Ishikawa (cell line): ENCODE measurements around the gene SLC27A1.

Experiments
- CEBPB ChIP-seq: IDR thresholded peaks from 2 replicates; pipeline ENCODE4 v1.6.1; 2012
- CREB1 ChIP-seq: IDR thresholded peaks from 2 replicates; pipeline ENCODE4 v1.6.1; 2012; ENCODE audit warnings: low read depth
- EGR1 ChIP-seq: IDR thresholded peaks from 2 replicates; pipeline ENCODE4 v1.6.1; 2012
- EP300 ChIP-seq: IDR thresholded peaks from 2 replicates; pipeline ENCODE4 v1.6.1; 2012; ENCODE audit warnings: borderline replicate concordance
- NFIC ChIP-seq: IDR thresholded peaks from 2 replicates; pipeline ENCODE4 v1.6.1; 2012
- RAD21 ChIP-seq: IDR thresholded peaks from 2 replicates; pipeline ENCODE4 v1.6.1; 2012; ENCODE audit warnings: low read depth
- TAF1 ChIP-seq: IDR thresholded peaks from 2 replicates; pipeline ENCODE4 v1.6.1; 2012; ENCODE audit warnings: low read depth, mild to moderate bottlenecking
- TCF12 ChIP-seq: IDR thresholded peaks from 2 replicates; pipeline ENCODE4 v1.6.1; 2012; ENCODE audit warnings: low read depth
- TEAD4 ChIP-seq: IDR thresholded peaks from 2 replicates; pipeline ENCODE4 v1.6.1; 2012
- USF1 ChIP-seq: IDR thresholded peaks from 2 replicates; pipeline ENCODE4 v1.6.1; 2012
- YY1 ChIP-seq: IDR thresholded peaks from 2 replicates; pipeline ENCODE4 v1.6.1; 2012; ENCODE audit warnings: low read depth
- ZBTB7A ChIP-seq: IDR thresholded peaks from 2 replicates; pipeline ENCODE4 v1.6.1; 2012; ENCODE audit warnings: low read depth
- TF ChIP-seq, protein P1 (sequence below): IDR thresholded peaks from 2 replicates; pipeline ENCODE4 v1.6.1; 2012; ENCODE audit warnings: low read depth, mild to moderate bottlenecking
- TF ChIP-seq, protein P2 (sequence below): IDR thresholded peaks from 2 replicates; pipeline ENCODE4 v1.6.1; 2012

The SLC27A1 gene

DNA sequence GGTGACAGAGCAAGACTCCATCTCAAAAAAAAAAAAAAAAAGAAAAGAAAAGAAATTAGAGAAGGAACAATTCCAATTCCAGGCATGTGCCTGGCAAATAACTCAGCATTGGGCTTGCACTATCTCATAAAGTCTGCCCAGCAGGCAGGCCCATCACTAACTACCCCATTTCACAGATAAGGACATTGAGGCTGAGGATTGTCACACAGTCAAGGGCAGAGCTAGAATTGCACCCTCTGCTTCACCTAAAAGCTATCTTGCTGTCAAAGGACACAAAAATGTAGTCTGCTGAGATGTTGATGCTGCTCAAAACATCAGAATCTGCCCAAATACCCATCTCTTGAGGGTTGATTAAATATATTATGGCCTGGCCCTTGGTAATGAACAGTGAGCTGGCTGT lies 64.4 kb downstream of the SLC27A1 start:
- TF ChIP-seq, protein P1, sequence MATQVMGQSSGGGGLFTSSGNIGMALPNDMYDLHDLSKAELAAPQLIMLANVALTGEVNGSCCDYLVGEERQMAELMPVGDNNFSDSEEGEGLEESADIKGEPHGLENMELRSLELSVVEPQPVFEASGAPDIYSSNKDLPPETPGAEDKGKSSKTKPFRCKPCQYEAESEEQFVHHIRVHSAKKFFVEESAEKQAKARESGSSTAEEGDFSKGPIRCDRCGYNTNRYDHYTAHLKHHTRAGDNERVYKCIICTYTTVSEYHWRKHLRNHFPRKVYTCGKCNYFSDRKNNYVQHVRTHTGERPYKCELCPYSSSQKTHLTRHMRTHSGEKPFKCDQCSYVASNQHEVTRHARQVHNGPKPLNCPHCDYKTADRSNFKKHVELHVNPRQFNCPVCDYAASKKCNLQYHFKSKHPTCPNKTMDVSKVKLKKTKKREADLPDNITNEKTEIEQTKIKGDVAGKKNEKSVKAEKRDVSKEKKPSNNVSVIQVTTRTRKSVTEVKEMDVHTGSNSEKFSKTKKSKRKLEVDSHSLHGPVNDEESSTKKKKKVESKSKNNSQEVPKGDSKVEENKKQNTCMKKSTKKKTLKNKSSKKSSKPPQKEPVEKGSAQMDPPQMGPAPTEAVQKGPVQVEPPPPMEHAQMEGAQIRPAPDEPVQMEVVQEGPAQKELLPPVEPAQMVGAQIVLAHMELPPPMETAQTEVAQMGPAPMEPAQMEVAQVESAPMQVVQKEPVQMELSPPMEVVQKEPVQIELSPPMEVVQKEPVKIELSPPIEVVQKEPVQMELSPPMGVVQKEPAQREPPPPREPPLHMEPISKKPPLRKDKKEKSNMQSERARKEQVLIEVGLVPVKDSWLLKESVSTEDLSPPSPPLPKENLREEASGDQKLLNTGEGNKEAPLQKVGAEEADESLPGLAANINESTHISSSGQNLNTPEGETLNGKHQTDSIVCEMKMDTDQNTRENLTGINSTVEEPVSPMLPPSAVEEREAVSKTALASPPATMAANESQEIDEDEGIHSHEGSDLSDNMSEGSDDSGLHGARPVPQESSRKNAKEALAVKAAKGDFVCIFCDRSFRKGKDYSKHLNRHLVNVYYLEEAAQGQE: no peak
- no peak for TF ChIP-seq NFIC
- no peak for TF ChIP-seq EGR1
- no peak for TF ChIP-seq RAD21
- TF ChIP-seq CEBPB: no peak
- TF ChIP-seq TEAD4: no peak
- TF ChIP-seq, protein P2, sequence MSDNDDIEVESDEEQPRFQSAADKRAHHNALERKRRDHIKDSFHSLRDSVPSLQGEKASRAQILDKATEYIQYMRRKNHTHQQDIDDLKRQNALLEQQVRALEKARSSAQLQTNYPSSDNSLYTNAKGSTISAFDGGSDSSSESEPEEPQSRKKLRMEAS: no peak
- TF ChIP-seq USF1: no peak

GRCh38 chr19:17536955-17537354 lies 66.6 kb downstream of the SLC27A1 start:
- TF ChIP-seq CREB1 (no peak), CEBPB (no peak), TEAD4 (no peak), USF1 (no peak), NFIC (no peak), TAF1 (no peak), EGR1 (no peak), TCF12 (no peak)
- TF ChIP-seq, protein P1: no peak

GRCh38 chr19:17538684-17539237 lies 68.4 kb downstream of the SLC27A1 start:
- no peak for TF ChIP-seq EP300
- TF ChIP-seq, protein P1: no peak
- no peak for TF ChIP-seq EGR1
- TF ChIP-seq TAF1: no peak
- no peak for TF ChIP-seq RAD21
- no peak for TF ChIP-seq CREB1
- no peak for TF ChIP-seq USF1
- TF ChIP-seq YY1: no peak
- TF ChIP-seq NFIC: no peak
- no peak for TF ChIP-seq TEAD4

DNA sequence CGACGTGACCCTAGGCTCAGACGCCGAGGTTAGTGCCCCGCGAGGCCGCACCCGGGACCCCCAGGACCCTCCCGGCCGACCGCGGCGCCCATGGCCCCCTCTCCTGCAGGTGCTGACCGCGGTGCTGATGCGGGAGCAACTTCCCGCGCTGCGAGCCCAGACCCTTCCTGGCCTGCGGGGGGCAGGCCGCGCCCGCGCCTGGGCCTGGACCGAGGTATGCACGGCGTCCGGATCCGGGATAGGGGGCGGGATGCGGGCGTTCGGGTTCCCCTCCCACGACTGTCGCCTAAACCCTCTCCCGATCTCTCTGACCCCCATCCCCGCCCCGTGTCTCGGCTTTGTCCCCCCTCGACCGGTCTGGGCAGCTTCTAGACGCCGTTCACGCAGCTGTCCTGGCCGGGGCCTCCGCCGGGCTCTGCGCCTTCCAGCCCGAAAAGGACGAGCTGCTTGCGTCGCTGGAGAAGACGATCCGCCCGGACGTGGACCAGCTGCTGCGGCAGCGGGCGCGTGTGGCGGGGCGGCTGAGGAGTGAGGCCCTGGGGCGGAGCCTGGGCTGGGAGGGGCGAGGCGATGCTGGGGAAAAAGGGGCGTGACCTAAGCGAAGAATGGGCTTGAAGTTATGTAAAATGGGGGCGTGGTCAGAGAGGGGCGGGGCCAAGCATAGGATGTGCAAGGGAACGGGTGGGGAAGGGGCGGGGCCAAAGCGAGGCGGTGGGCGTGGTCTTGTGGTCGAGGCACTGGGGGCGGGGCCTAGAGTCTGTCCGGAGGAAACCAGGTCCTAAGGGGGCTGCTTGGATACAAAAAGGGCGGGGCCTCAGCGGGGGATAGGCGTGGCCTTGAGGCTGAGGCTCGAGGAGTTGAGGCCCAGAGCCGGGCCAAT lies 69.2 kb downstream of the SLC27A1 start:
- no peak for TF ChIP-seq TAF1
- TF ChIP-seq, protein P1: peak; percentile 91
- peak; percentile 100 for TF ChIP-seq ZBTB7A
- TF ChIP-seq, protein P2: peak; percentile 94
- TF ChIP-seq RAD21: peak; percentile 18; the same call in 1 of the 2 replicates
